Cardiac fibroblast (primary cell): ENCODE data around the gene KRT35.

Experiments used
- DNase-seq, 2 donors: peaks; one replicate each; pipeline versions ENCODE4 v3.0.0 to v3.0.0-alpha.2; 2010; ENCODE audit warnings: low read depth in 2 of 2
- H3K4me3 ChIP-seq, 2 donors: replicated peaks in 1 of 2; 1 replicate in 1 of 2; 2 replicates in 1 of 2; pipeline ENCODE4 v1.5.1; 2011; ENCODE audit warnings: low read depth in 2 of 2, low read length in 2 of 2, mild to moderate bottlenecking in 2 of 2, moderate library complexity in 1 of 2
- TF ChIP-seq, protein P1 (sequence below): IDR thresholded peaks from one replicate; pipeline ENCODE4 v1.5.1; 2011; ENCODE audit warnings: low read depth, mild to moderate bottlenecking, low read length, inconsistent platforms

Gene KRT35

DNA sequence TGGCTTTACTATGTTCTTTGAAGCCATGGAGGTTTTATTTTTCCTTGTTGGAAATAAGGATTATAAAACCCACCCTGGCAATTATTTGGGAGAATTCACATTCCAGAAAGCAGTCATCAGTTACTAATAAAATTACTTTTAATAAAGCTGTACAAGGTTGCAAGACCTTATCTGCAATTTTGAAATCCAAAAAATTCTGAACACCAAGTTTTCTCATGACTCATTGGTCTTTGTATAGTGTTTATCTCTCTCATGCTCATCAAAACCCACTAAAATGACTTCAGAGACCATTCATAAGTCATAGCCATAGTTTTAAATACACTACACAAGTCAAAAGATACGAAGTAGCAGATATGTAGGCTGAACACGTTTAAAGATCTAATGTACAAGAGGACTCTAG lies 34.1 kb downstream of the KRT35 start:
- peak; percentile 69 for DNase-seq
- no peak overlapping the region for H3K4me3 ChIP-seq
- TF ChIP-seq, protein P1, sequence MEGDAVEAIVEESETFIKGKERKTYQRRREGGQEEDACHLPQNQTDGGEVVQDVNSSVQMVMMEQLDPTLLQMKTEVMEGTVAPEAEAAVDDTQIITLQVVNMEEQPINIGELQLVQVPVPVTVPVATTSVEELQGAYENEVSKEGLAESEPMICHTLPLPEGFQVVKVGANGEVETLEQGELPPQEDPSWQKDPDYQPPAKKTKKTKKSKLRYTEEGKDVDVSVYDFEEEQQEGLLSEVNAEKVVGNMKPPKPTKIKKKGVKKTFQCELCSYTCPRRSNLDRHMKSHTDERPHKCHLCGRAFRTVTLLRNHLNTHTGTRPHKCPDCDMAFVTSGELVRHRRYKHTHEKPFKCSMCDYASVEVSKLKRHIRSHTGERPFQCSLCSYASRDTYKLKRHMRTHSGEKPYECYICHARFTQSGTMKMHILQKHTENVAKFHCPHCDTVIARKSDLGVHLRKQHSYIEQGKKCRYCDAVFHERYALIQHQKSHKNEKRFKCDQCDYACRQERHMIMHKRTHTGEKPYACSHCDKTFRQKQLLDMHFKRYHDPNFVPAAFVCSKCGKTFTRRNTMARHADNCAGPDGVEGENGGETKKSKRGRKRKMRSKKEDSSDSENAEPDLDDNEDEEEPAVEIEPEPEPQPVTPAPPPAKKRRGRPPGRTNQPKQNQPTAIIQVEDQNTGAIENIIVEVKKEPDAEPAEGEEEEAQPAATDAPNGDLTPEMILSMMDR, result no peak

DNA sequence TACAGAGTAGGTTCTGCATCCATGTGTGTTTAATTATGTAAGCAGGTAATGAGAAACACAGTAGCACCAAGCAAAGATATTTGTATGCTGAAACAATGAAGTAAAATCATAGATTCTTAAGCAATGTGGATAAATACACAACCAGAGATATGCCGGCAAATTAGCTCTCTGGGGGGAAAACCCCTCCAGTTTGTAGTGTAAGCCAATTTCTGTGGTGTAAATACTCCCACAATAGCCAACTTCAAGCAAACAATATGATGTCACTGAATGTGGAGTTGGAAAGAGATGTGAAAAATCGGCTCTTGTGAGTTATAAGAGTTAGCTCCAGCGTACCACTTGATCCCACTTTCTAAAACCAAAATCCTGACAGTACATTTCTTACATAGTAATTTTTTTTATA lies 36.3 kb downstream of the KRT35 start:
- no peak for DNase-seq
- TF ChIP-seq, protein P1, result no peak
- no peak overlapping the region for H3K4me3 ChIP-seq

DNA sequence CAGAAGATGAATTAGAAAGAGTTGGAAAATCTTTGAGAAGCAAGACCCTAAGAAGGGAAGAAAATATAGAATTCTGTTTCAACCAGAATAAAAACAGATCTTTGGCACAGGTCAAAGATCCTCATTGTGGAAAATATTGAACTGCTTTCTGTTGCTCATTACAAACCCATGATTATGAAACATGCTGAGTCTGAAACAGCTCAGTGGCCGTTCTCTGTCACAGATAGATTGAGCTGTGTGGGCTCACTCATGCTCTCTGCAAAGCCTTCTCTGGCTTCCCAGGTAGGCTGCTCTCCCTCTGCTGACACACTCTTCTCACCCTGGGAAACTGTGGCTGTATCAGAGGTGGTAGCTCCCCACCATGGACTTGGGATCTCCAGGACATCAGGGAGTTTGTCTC lies 36.8 kb downstream of the KRT35 start:
- H3K4me3 ChIP-seq, result no peak overlapping the region
- TF ChIP-seq, protein P1, result no peak
- no peak for DNase-seq

DNA sequence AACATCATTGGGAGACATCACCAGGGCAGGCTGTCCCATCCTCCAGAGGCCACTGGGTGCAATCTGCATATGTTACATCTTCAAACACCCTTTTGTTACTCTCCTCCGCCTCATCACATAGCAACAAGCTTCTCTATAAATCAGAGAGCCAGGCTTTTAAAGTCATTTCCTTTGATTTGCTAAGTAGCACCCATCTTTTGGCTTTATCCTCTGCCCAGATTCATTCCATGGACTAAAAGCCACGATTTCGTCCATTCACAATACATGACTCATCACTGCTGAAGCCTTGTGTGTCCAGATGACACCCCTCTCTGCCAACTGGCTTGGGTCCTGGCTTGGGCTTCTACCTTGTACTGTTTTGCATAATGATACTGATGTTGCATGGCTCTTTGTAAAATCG lies 38.2 kb downstream of the KRT35 start:
- TF ChIP-seq, protein P1, result no peak

DNA sequence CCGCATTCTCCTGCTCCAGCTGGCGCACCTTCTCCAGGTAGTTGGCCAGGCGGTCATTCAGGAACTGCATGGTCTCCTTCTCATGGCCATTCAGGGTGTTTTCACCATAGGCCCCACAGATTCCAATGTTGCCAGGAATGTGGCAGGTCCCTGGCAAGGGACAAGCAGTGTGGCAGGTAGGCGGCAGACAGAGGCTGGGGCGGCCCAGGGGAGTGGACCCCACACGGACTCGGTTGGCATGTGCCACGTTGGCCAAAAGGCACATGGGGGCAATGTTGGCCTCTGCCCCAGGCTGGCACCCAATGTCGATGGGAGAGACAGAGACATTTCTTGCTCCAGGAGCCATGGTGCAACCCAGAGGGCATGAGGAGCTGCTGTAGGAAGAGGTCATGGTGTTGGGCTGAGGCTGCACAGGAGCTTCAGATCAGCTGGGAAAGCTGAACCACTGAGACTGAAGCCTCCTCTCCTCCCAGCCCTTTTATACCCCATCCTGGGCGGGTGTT lies 40.4 kb downstream of the KRT35 start, which contains the start of gene KRT38:
Gene KRT38 (minus strand): TSS at position 453 of the 503 bp plus-strand sequence. CDS start 62 bp downstream, at position 391.
- DNase-seq, result no peak
- TF ChIP-seq, protein P1, result no peak
- no peak within 1 kb of the TSS for H3K4me3 ChIP-seq

More for the DNA sequence above, 38.2 kb downstream of the KRT35 start:
- DNase-seq, result peak; percentile 31 to 52
- H3K4me3 ChIP-seq, result no peak overlapping the region

DNA sequence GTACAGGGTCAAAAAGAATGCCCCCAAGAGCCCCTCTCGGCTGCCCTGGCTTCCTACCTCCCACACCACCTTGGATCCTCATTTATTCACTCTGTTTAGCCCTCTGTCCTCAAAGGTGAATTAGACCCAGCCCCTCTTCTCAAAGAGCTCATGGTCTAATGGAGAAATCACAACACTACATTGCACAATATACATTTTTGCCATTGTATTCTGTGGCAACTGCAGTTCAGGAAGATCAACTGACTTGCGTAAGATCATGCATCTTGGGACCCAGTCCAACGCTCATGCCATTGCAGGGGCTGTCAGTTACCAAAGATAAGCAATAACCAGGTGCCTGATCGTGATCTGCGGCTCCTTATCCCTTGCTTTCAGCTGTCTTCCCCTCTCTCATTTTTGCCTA lies 41.6 kb downstream of the KRT35 start:
- H3K4me3 ChIP-seq, result no peak overlapping the region
- TF ChIP-seq, protein P1, result no peak
- peak in 1 of 2 donors; percentile 12 for DNase-seq

DNA sequence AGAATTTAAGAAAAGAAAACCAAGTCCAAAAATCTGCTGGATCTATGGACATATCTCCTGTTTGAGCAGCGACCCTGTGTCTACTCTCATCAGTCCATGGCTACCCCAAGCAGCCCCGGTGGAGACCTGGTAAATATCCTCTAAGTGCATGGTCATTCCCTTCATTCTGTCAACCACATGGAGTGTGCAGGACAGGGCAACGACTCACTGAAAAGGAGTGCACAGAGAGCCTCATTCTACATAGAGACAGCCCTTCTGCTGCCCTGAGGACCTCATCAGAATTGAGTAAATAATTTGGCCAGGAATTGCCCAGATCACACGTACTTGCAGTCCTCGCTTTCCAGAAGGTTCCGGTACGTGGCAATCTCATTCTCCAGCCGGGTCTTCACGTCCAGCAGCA lies 43.2 kb downstream of the KRT35 start:
- TF ChIP-seq, protein P1, result no peak
- DNase-seq, result no peak

More for the DNA sequence above, 43.2 kb downstream of the KRT35 start:
- H3K4me3 ChIP-seq, result no peak overlapping the region
